Measurements from ENCODE around the gene STAT5B.
A peak's percentile ranks its signal among the peaks of the same experiment; 100 is the strongest.

STAT5B gene

GRCh38 chr17:42294469-42295398 lies 18.5 kb upstream of the STAT5B start:
- CTCF ChIA-PET = interaction anchor here (0.8 to 2.5 kb wide), 5 partner anchors 9 to 28 kb away, joined by 3 to 13 read pairs (median 4); no protein-coding TSS in a partner anchor

GRCh38 chr17:42291129-42291528 lies 14.9 kb upstream of the STAT5B start:
- no peak for TF ChIP-seq CTCF (IDR thresholded peaks at IDR 0.05; ENCODE audit: insufficient read depth, low read length, missing control alignments)
- ChIA-PET POLR2A (no interaction called here), CTCF (interaction anchor here (1.0 to 1.4 kb wide), 2 partner anchors 19 to 268 kb away, joined by 3 read pairs; no protein-coding TSS in a partner anchor)
- H3K4me3 ChIP-seq (ENCODE audit: low read depth, low read length) = no peak overlapping the region
- no peak for DNase-seq (ENCODE audit: low read depth, low spot score)

More at GRCh38 chr17:42294469-42295398, 18.5 kb upstream of the STAT5B start:
- TF ChIP-seq CTCF (IDR thresholded peaks at IDR 0.05; ENCODE audit: insufficient read depth, low read length, missing control alignments) = no peak
- POLR2A ChIA-PET = interaction anchor here (1.6 kb wide), 1 partner anchor 128 kb away, joined by 5 read pairs; the partner anchor contains the start of gene CAVIN1
- no peak overlapping the region for H3K4me3 ChIP-seq (ENCODE audit: low read depth, low read length)
- DNase-seq (ENCODE audit: low read depth, low spot score) = no peak

- ChIA-PET CTCF (interaction anchor here (1.0 to 1.4 kb wide), 2 partner anchors 19 to 267 kb away, joined by 3 read pairs; no protein-coding TSS in a partner anchor), POLR2A (no interaction called here)
- no peak for TF ChIP-seq CTCF (IDR thresholded peaks at IDR 0.05; ENCODE audit: insufficient read depth, low read length, missing control alignments)
- H3K4me3 ChIP-seq (ENCODE audit: low read depth, low read length) = no peak overlapping the region
- DNase-seq (ENCODE audit: low read depth, low spot score) = no peak
Observed at GRCh38 chr17:42290577-42290976, 14.4 kb upstream of the STAT5B start.

GRCh38 chr17:42289611-42290181 lies 13.5 kb upstream of the STAT5B start:
- ChIA-PET CTCF (interaction anchor here (0.8 to 1.4 kb wide), 4 partner anchors 11 to 222 kb away, joined by 3 to 8 read pairs (median 4); no protein-coding TSS in a partner anchor), POLR2A (no interaction called here)
- no peak overlapping the region for H3K4me3 ChIP-seq (ENCODE audit: low read depth, low read length)
- no peak for TF ChIP-seq CTCF (IDR thresholded peaks at IDR 0.05; ENCODE audit: insufficient read depth, low read length, missing control alignments)
- no peak for DNase-seq (ENCODE audit: low read depth, low spot score)

GRCh38 chr17:42288803-42289610 lies 12.8 kb upstream of the STAT5B start:
- peak overlapping the region; percentile 49 for H3K4me3 ChIP-seq (ENCODE audit: low read depth, low read length)
- CTCF ChIA-PET = interaction anchor here (0.9 to 2.3 kb wide), 3 partner anchors 10 to 238 kb away, joined by 3 to 8 read pairs (median 5); no protein-coding TSS in a partner anchor
- no peak for DNase-seq (ENCODE audit: low read depth, low spot score)
- no peak for TF ChIP-seq CTCF (IDR thresholded peaks at IDR 0.05; ENCODE audit: insufficient read depth, low read length, missing control alignments)
- POLR2A ChIA-PET = interaction anchor here (0.6 to 1.2 kb wide), 7 partner anchors 10 to 238 kb away, joined by 3 to 7 read pairs (median 3); no protein-coding TSS in a partner anchor
